Medulla oblongata (tissue), 1 donor: Measurements from ENCODE around the gene WASHC3.
A peak's percentile ranks its signal among the peaks of the same experiment; 100 is the strongest.
"Not testable (repeated sequence)": the region's sequence is repeated elsewhere in the genome, so short reads cannot be mapped to it uniquely, and the experiment has no call there.

ENCODE experiments used
- DNase-seq: peaks from one replicate; pipeline ENCODE4 v3.0.0-alpha.2; 2015; ENCODE audit errors: extremely low spot score

WASHC3 gene

DNA sequence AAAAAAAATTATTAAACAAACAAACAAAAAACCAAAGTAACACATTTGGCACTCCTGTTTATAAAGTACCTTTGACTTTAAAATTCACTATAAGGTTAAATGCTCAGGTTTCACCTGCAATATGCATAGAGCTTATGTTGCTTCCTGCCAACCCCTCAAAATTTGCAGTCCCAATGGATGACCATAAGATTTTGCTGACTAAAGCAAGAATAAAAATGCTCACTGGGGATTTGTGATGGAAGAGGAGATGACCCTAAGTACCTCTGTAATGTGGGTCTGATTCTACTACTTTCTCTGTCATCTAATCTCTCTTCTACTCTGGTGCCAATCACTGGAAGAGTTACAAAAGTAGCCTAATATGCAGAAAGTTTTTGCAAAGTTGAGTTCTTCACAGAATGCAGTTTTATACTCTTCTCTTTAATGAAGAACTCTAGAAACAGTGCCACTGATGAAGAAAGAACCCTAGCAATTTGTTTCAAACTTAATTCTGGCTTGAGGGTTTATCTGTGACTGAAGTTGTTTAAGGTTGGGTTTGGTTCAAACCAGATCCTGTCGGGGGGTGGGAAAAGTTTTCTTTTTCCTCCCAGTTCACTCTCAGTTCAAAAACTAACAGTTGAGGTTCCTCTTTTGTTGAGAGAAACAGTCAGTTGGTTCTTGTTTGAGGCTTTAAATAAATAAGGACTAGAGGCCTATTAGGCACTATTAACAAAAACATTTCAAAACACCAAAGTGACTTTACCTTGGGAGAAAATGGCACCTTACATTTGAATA lies 10.9 kb downstream of the WASHC3 start:
- DNase-seq = peak; percentile 39

DNA sequence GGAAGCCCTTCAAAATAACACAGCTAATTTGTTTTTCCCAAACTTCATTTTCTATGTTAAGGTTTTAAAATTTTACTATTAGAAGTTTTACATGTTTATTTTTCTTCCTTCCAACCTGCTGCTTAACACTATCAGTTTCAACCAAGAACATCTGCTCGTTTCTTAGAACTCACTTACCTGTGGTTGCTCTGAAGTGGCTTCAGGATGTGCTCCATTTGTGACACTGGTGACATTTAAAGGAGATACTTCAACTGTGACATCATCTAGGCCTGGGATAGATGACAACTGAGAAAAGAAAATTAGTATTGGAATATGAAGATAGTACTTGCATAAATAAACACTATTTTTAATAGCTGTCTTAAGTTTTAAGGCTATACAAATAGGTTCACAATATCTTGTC lies 17.9 kb downstream of the WASHC3 start:
- DNase-seq = no peak

DNA sequence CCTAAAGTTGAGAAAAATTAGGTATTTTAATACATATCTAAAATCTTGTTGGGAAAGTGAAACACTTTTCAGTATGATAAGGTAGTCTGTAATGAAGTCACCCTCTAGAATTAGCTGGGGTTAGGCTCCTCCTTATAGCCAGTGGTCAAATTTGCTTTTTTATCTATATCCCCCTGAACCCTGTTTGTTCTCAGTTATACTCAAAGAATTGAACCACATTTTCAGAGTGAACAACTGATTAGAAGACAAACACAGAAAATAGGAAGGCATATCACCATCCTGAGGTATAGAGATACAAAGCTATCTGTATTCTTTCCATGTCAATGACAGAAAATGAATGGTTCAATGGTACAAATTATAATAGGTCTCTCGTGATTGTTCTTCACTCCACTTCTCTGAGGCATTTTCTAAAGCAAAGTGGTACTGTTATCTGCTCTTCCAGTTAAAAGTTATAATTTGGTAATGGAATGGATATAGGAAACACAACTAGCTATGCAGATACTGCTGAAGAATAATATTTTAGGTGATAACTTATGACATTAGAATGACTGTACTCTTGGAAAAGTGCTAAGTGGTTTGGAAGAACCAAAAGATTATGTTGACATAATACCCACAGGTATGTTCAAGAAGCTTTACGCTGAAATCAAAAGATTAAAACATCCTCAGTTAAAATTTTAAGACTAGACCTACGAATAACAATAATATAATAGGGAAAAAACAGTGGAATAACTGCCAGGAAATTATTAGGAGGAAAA lies 27.6 kb downstream of the WASHC3 start:
- no peak for DNase-seq

DNA sequence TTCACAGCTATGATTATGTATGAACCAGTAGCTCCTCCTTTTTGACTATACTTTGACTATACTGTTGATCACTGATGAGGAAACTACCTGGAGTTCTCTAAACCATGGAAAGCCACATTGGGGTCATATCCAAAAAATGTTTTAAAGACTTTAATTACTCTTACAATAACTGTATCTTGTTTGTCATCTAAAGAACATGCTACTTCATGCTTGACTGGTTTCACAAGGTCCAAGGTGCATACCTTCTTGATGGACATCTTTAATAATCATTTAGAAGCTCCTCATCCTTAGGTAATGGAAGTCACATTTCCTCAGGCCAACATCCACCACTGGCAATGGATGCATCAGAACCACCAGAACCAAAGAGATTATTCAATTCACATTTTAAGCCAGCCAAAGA lies 29.9 kb downstream of the WASHC3 start:
- no peak for DNase-seq

DNA sequence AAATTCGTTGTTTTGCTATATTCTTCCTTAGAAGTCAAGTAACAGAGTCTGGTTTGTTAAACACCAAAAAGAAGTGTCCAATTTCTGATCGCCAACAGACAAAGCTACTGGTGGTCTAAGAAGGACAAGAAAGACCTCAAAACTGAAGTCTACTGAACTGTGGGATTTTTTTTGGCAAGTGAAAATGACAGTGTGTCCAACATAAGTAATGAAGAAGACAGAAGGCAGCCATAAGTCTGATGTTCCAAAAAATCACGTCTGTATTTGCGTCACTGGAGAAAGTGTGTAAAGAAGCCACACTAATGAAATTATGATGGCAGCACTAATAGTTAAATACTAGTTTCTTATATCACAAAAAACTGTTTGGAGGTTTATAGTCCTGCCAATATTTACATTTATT lies 32.6 kb downstream of the WASHC3 start:
- no peak for DNase-seq

DNA sequence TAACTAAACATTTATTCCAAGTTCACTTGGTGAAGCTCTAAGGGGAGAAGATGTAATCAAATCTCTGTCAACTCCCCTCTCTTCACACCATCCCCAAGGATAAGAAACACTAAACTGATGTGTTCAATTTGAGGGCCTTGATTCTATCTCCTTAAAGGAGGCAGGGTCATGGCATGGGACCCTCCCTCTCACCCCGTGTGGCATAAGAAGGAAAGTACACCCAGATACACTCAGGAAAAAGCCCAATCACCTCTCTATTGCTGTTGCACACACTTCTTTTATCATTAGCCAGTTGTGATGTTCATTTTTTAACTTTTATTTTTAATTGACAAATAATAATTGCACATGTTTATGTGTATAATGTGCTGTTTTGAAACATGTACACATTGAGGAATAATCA lies 35.1 kb downstream of the WASHC3 start:
- DNase-seq = no peak

DNA sequence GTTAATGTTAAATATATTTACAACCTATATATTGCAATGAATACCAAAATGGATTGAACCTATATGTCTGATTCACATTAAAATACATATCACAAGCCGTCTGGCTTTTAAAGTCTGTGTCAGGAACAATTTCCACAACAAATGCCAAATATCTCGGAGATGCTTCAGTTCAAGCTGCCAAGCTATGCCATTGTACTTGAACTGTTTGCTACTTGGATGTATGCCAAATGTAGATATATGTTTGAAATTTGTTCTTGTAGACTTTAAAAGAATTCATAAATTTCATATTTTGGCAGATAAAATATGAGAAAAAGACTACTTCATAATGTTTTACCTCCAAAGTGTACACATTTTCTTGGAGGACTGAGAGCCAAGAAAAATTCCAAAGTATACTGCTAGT lies 37.0 kb downstream of the WASHC3 start:
- no peak for DNase-seq

DNA sequence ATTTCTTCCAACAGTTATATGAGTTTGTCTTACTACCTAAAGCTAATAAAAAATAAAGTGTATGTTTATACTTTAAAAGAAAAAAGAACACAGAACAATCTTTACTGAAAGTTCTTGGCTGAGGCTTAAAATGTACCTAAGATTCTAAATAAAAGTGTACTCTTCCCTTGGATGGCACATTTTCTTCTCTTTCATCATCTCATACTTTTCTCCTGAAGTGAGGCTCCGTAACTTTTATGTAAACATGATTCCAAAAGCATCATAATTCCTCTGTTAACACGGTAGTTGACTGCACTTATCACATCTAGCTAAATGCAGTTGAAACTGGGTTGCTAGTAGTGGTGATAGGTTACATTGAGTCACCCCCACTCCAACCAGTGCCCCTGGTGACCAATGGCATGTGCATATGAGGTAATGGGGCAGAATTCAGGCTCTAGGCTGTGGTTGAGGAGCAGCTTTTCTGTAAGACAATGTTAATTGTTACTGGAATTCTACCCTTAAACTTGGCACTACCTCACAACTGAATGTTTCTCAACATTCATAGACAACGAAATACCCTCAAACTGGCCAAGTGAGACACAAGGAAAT lies 38.4 kb downstream of the WASHC3 start:
- no peak for DNase-seq

DNA sequence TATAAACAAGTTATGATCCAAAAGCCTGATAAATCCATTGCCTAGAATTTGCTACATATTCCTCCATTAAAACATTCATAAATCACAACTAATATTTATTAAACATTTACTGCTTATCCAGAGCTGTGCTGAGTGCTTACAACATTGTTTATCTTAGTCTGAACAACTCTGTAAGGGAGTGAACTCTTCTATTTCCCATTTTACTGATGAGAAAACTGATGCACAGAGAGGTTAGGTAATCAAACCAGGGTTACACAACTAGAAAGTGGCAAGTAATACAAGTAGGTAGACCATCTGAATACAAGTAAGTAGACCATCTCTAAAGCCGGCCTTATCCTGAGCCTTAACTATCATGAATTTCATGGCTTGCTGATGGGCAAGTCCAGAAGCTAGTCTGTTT lies 39.5 kb downstream of the WASHC3 start:
- DNase-seq = no peak

DNA sequence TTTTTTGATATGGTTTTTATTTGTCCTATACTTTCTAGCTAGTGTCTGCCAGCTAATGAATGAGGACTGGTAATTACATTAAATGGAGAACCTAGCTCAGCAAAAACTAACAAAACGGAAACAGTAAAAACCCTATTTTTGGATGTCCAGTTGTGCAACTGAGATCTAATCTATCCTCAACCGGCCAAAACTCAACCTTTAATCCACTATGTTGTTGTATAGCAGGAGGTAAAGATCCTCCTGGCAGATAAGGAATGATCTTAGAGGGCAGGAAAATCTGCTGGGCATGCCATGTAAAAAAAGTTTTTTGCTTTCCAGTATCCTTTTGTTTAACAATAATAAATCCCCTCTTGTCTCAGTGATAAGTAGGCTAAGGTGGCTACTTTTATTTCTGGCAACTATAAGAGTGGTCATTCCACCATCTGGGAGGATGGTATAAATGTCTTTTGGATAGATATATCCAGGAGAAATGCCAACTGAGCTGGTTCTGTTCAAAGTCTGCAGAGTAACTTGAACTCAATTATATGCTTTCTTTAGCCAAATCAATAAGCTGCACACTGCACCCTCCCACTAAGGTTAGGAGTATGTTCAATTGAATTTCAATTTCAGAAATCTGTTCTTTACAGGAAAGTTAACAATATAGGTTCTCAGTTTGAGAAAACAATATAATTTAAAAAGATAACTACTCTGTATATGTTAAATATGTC lies 40.1 kb downstream of the WASHC3 start:
- no peak for DNase-seq

DNA sequence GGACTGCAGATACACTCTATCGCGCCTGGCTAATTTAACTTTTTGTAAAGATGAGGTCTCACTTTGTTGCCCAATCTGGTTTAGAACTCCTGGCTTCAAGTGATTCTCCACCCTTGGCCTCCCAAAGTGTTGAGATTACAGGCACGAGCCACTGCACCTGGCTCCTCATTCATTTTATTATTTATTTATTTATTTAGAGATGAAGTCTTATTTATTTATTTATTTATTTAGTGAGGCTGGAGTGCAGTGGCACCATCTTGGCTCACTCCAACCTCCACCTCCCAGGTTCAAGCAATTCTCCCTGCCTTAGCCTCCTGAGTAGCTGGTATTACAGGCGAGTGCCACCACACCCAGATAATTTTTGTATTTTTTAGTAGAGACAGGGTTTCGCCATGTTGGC lies 43.2 kb downstream of the WASHC3 start:
- not testable (repeated sequence) for DNase-seq

DNA sequence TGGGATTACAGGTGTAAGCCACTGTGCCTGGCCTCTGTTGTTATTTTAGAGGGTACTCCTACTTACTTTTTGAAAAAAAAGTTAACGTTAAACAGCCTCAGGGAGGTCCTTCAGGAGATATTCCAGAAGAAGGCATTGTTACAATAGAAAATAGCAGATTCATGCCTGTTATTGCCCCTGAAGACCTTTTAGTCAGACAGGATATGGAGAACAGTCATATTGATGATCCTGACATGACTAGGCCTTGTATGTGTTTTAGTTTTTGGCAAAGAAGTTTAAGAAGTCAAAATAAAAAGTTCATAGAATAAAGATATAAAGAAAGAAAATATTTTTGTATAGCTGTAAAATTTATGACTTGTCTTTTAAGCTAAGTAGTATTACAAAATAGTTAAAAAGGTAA lies 45.3 kb downstream of the WASHC3 start:
- no peak for DNase-seq

DNA sequence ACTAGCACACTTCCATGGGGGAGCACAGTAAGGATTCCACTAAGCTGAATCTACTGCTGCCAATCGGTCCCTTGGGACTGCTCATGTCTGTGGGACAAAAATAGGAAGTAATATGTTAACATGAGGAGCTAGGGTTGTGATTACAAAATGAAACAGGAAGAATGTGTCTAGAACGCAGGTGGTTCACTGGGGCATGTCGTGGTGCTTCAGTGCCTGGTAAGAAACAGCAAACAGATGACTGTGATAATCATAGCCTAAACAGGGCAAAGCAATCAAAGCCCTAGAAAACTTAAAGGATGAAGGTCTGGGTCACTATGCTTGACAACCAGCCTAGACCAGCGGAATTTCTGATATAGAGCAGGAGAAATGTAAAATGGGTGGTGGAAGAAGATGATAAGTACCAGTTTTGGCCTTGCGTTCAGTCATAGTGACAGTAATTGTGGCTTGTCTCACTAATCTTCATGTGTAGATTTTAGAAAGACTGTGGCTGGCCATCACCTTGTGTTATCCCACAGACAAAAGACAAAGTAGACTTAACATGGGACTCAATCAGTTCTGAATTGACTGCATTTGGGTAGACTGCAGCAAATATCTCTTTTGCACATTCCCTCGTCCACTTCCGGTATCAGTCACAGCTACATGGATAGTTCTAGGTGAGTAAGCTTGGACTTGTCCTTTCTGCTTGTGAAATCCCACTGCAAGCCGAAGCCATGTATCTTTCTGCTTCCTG lies 51.4 kb downstream of the WASHC3 start:
- peak; percentile 37 for DNase-seq

DNA sequence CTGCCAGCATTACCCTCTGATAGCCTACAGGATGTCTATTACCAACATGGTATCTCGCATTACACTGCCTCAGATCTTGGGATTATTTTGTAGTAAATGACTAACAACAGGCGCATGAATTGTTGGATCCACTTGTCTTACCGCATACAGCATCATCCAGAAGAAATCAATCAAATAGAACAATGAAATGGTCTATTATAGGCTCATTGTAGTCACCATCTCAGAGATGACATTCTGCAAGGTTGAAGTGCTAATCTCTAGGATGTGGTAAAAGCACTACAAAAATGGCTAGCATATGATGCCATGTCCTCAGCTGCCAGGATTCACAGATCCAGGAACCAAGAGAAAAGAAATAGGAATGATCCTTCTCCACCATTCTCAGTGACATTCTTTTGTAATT lies 52.0 kb downstream of the WASHC3 start:
- DNase-seq = no peak

DNA sequence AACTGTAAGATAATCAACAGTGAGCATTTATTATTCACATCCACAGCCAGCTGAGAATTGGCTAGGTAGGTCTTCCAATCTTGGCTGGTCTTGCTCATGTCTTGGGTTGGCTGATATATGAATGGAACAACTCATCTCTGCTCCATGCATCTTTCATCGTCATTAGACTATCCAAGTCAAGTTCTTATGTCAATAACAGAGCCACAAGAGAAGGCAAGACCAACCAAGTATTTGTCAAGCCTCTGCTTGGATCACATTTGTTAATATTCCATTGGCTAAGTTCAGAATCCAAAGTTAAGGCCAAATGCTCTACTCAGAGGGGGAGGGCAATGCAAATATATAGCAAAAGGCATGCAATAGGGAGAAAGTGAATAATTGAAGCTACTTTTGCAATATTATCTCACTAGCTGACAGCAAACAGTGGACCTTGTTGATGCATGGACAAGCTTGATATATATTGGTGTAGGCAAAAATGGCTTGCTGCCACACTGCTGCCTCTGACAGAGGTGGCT lies 53.1 kb downstream of the WASHC3 start:
- DNase-seq = no peak

DNA sequence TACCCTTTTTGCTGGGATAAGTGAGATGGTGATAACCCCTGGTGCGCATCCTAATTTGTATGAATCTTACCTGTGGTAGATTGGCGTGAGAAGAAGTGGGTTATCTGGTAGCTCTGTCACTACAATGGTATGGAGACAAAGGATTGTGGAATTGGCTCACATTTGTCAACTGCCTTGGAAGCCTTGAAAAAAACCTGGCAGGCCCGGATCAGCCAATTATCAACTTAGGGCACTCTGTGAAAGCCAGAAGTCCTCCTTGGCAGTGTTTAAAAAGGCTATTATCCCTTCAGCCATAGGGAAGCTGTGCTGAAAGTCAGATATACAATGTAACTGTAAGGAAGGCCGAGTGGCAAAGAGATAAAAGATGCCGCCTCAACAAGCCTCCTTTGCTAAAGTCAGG lies 56.5 kb downstream of the WASHC3 start:
- no peak for DNase-seq

DNA sequence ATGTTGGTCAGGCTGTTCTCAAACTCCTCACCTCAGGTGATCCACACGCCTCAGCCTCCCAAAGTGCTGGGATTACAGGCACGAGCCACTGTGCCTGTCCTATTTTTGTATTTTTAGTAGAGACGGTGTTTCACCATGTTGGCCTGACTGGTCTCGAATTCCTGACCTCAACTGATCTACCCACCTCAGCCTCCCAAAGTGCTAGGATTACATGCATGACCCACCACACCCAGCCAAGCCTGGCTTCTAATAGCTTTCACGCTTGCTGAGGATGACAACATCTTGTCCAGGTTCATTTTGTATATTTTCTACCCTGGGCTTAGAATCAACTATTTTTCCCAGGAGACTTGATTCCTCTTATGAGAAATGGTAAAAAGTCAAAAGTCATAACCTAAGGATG lies 64.7 kb downstream of the WASHC3 start:
- no peak for DNase-seq

DNA sequence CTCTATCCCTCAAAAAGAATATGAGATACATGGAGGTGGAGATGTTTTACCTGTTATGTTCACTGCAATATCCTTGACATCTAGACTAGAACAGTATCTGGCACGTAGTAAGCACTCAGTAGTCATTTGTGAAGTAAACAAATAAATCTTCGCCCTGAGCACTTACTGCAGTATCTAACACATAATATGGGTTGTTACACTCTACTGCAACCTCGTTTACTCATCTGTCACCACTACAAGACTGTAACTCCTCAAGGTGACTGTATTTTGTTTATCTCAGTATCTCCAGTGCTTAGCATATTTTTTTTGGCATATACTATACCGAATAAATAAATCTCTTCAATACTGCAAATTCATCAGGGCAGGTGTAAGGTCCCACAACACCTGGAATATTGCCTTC lies 66.1 kb downstream of the WASHC3 start:
- DNase-seq = no peak

DNA sequence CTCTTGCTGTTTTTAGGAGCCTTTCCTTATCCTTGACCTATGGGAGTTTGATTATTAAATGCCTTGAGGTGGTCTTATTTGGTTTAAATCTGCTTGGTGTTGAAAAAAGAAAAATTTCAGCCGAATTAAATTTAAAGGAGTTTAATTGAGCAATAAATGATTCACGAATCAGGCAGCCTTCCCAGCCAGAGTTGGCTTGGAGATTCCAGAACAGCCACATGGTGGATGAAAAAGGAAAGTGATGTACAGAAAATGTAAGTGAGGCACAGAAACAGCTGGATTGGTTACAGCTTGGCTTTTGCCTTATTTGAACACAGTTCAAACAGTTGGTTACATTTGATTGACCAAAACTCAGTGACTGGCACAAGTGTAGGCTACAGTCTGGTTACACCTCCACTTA lies 69.7 kb downstream of the WASHC3 start:
- DNase-seq = no peak

DNA sequence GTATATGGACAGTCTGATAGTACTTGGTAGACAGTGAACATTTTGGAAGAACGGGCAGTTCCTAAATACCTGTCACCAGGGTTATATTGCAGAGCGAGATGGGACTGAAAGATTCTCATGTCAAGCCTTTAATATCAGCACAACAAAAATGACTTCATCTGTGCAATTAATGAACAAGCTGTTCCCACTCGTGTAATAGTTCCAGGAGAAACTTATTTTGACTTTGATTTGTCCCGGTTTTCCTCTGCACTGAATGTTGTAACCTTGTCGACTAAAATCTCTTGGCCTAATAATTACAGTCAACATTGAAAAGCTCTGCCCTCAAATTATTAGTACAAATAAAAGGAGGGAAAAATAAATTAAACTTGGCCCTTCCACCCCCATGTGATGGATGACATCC lies 79.5 kb downstream of the WASHC3 start:
- no peak for DNase-seq

DNA sequence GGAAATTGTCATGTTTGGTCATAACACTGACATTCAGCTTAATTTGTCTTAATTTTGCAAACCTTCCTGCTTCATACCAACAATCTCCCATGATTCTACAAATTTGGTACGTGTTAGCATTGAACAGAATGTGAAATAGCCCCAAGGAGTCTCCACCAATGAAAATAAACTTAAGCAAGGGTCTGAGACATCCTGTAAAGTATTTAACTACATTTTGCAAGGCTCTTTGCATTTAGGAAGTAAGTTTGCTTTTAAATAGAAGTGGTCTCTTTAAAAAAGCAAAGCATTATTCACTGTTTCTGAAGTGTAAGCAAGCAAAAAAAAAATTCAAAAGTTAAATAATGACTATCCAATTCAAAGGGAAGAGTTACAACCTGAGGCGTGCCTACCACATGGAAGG lies 79.9 kb downstream of the WASHC3 start:
- no peak for DNase-seq

DNA sequence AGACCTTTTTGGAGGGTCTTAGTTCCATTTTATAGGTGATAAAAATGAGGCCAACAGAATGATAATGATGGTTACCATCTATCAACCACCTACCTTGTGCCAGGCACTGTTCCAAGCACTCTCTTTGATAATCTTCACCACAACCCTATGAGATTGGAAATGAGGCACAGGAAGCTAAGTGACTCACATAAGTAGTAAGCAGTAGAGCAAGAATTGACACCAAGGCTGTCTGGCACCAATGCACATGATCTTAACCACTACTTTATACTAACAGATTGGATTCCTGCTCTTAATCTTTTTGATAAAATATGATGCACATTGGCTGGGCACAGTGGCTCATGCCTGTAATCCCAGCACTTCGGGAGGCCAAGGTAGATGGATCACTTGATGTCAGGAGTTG lies 93.0 kb downstream of the WASHC3 start:
- DNase-seq = no peak
